PFSK-1 (cell line): ENCODE data around the gene AIG1.

Experiments used
- POLR2AphosphoS5 ChIP-seq: IDR thresholded peaks from 2 replicates; pipeline ENCODE4 v1.6.1; 2012; ENCODE audit warnings: low read depth, mild to moderate bottlenecking, control low read depth, low read length, moderate library complexity
- REST ChIP-seq, 2 experiments: IDR thresholded peaks; 2 replicates each; pipeline versions ENCODE4 v1.6.1 to v1.8.0; 2011 to 2012; ENCODE audit warnings: low read depth in 2 of 2, low read length in 2 of 2, control low read depth in 1 of 2, inconsistent platforms in 1 of 2, mild to moderate bottlenecking in 1 of 2, moderate library complexity in 1 of 2; ENCODE audit not compliant: insufficient read depth in 1 of 2
- TAF1 ChIP-seq: IDR thresholded peaks from 2 replicates; pipeline ENCODE4 v1.6.1; 2012; ENCODE audit warnings: low read length, control low read depth, borderline replicate concordance; ENCODE audit not compliant: insufficient read depth

DNA sequence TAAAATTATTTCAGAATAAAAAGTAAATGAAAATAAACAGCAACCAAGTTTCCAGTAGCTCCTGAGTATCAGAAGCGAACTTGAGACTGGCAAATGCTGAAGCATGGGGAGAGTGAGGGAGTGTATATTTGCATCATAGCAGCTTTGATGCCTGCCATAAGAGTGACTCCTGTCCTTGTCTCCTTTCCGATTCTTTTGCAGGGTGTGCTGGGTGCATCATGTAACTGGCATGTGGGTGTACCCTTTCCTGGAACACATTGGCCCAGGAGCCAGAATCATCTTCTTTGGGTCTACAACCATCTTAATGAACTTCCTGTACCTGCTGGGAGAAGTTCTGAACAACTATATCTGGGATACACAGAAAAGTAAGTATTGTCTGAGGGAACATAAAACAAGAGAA lies 272.4 kb downstream of the AIG1 start:
- TF ChIP-seq POLR2AphosphoS5: no peak
- TF ChIP-seq TAF1: no peak
- no peak for TF ChIP-seq REST (IDR thresholded peaks at IDR 0.05; ENCODE audit: insufficient read depth in 1 of 2, low read depth in 2 of 2, low read length in 2 of 2)
